HEK293 (cell line): ENCODE data around the gene VSTM2B.

Experiments
- KLF8 ChIP-seq: fragments of 450-650 bp; formaldehyde crosslinking; IDR thresholded peaks from 2 replicates; pipeline ENCODE4 v1.5.1; 2016; ENCODE audit warnings: missing biosample characterization, missing genetic modification characterization
- KLF9 ChIP-seq: fragments of 450-650 bp; formaldehyde crosslinking; IDR thresholded peaks from 2 replicates; pipeline ENCODE4 v1.5.1; 2016; ENCODE audit warnings: missing biosample characterization, missing genetic modification characterization, low read depth
- SP3 ChIP-seq: fragments of 450-650 bp; formaldehyde crosslinking; IDR thresholded peaks from 2 replicates; pipeline ENCODE4 v1.5.1; 2016; ENCODE audit warnings: missing biosample characterization, missing genetic modification characterization
- ZBTB17 ChIP-seq: fragments of 450-650 bp; formaldehyde crosslinking; IDR thresholded peaks from 2 replicates; pipeline ENCODE4 v1.5.1; 2016; ENCODE audit warnings: missing biosample characterization, missing genetic modification characterization
- ZBTB20 ChIP-seq: fragments of 450-650 bp; formaldehyde crosslinking; IDR thresholded peaks from 2 replicates; pipeline ENCODE4 v1.5.1; 2016; ENCODE audit warnings: missing biosample characterization, missing genetic modification characterization
- ZEB2 ChIP-seq: fragments of 450-650 bp; formaldehyde crosslinking; IDR thresholded peaks from 2 replicates; pipeline ENCODE4 v1.5.1; 2016; ENCODE audit warnings: missing biosample characterization, missing genetic modification characterization
- ZNF155 ChIP-seq: fragments of 450-650 bp; formaldehyde crosslinking; IDR thresholded peaks from 2 replicates; pipeline ENCODE4 v1.5.1; 2016; ENCODE audit warnings: missing biosample characterization, missing genetic modification characterization
- ZNF19 ChIP-seq: fragments of 450-650 bp; formaldehyde crosslinking; IDR thresholded peaks from 2 replicates; pipeline ENCODE4; 2016; ENCODE audit warnings: missing biosample characterization, missing genetic modification characterization, low read depth
- ZNF302 ChIP-seq: fragments of 450-650 bp; formaldehyde crosslinking; IDR thresholded peaks from 2 replicates; pipeline ENCODE4 v1.5.1; 2016; ENCODE audit warnings: missing biosample characterization, missing genetic modification characterization, low read depth
- ZNF366 ChIP-seq: fragments of 450-650 bp; formaldehyde crosslinking; conservative IDR thresholded peaks from 2 replicates; pipeline ENCODE4 v1.5.1; 2016; ENCODE audit warnings: missing biosample characterization, missing genetic modification characterization
- ZNF529 ChIP-seq: fragments of 450-650 bp; formaldehyde crosslinking; IDR thresholded peaks from 2 replicates; pipeline ENCODE4 v1.5.1; 2017; ENCODE audit warnings: missing genetic modification characterization, missing biosample characterization; ENCODE audit not compliant: insufficient replicate concordance
- ZNF561 ChIP-seq: fragments of 450-650 bp; IDR thresholded peaks from 2 replicates; pipeline ENCODE4 v1.5.1; 2018; ENCODE audit warnings: missing biosample characterization, missing genetic modification characterization, borderline replicate concordance
- ZNF701 ChIP-seq: fragments of 450-650 bp; formaldehyde crosslinking; IDR thresholded peaks from 2 replicates; pipeline ENCODE4 v1.5.1; 2016; ENCODE audit warnings: missing biosample characterization, missing genetic modification characterization
- ZNF791 ChIP-seq: fragments of 450-650 bp; formaldehyde crosslinking; IDR thresholded peaks from 2 replicates; pipeline ENCODE4 v1.5.1; 2016; ENCODE audit warnings: missing biosample characterization, missing genetic modification characterization
- ZNF792 ChIP-seq: fragments of 450-650 bp; formaldehyde crosslinking; IDR thresholded peaks from 2 replicates; pipeline ENCODE4 v1.5.1; 2016; ENCODE audit warnings: missing biosample characterization, missing genetic modification characterization
- ZSCAN16 ChIP-seq: fragments of 450-650 bp; formaldehyde crosslinking; IDR thresholded peaks from 2 replicates; pipeline ENCODE4 v1.5.1; 2016; ENCODE audit warnings: missing biosample characterization, missing genetic modification characterization
- ZXDB ChIP-seq: fragments of 450-650 bp; formaldehyde crosslinking; IDR thresholded peaks from 2 replicates; pipeline ENCODE4 v1.5.1; 2016; ENCODE audit warnings: missing biosample characterization, missing genetic modification characterization
- TF ChIP-seq, protein P1 (sequence below): fragments of 450-650 bp; formaldehyde crosslinking; IDR thresholded peaks from 2 replicates; pipeline ENCODE4 v1.5.1; 2017; ENCODE audit warnings: missing biosample characterization, missing genetic modification characterization
- TF ChIP-seq, protein P2 (sequence below): fragments of 450-650 bp; formaldehyde crosslinking; IDR thresholded peaks from 2 replicates; pipeline ENCODE4 v1.5.1; 2016; ENCODE audit warnings: missing biosample characterization, missing genetic modification characterization
- TF ChIP-seq, protein P3 (sequence below): IDR thresholded peaks from 2 replicates; pipeline ENCODE4 v1.6.1; 2011; ENCODE audit warnings: mild to moderate bottlenecking, low read depth, low read length, borderline replicate concordance
- TF ChIP-seq, protein P4 (sequence below): fragments of 450-650 bp; formaldehyde crosslinking; IDR thresholded peaks from 2 replicates; pipeline ENCODE4 v1.5.1; 2016; ENCODE audit warnings: missing biosample characterization, missing genetic modification characterization
- TF ChIP-seq, protein P5 (sequence below): fragments of 450-650 bp; IDR thresholded peaks from 2 replicates; pipeline ENCODE4 v1.5.1; 2018; ENCODE audit warnings: missing biosample characterization, missing genetic modification characterization
- TF ChIP-seq, protein P6 (sequence below): fragments of 450-650 bp; formaldehyde crosslinking; IDR thresholded peaks from 2 replicates; pipeline ENCODE4 v1.5.1; 2016; ENCODE audit warnings: missing biosample characterization, missing genetic modification characterization
- TF ChIP-seq, protein P7 (sequence below): fragments of 450-650 bp; formaldehyde crosslinking; IDR thresholded peaks from 2 replicates; pipeline ENCODE4 v1.5.1; 2016; ENCODE audit warnings: missing biosample characterization, missing genetic modification characterization
- TF ChIP-seq, protein P8 (sequence below): fragments of 450-650 bp; formaldehyde crosslinking; optimal IDR thresholded peaks from 2 replicates; pipeline ENCODE3; 2016; ENCODE audit warnings: missing biosample characterization, mild to moderate bottlenecking, missing genetic modification characterization
- TF ChIP-seq, protein P9 (sequence below): fragments of 450-650 bp; formaldehyde crosslinking; IDR thresholded peaks from 2 replicates; pipeline ENCODE4 v1.5.1; 2017; ENCODE audit warnings: missing biosample characterization, missing genetic modification characterization

Gene VSTM2B

DNA sequence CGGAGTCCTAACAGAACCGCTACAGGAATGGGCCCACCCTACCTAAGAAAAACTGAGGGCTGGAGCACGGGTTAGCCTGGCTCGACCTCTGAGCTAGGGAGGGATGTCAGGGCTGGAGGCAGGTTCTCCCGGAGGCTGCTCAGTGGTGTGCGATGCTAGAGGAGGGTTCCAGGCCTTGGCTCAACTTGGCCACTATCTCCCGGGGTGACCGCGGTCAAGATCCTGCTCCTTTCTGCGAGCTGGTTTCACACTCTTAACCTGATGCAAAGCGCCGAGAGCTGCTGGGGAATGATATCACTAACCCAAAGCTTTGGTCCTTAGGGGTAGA lies 80.6 kb downstream of the VSTM2B start (continued):
- TF ChIP-seq, protein P1, sequence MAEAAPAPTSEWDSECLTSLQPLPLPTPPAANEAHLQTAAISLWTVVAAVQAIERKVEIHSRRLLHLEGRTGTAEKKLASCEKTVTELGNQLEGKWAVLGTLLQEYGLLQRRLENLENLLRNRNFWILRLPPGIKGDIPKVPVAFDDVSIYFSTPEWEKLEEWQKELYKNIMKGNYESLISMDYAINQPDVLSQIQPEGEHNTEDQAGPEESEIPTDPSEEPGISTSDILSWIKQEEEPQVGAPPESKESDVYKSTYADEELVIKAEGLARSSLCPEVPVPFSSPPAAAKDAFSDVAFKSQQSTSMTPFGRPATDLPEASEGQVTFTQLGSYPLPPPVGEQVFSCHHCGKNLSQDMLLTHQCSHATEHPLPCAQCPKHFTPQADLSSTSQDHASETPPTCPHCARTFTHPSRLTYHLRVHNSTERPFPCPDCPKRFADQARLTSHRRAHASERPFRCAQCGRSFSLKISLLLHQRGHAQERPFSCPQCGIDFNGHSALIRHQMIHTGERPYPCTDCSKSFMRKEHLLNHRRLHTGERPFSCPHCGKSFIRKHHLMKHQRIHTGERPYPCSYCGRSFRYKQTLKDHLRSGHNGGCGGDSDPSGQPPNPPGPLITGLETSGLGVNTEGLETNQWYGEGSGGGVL = peak; percentile 80
- TF ChIP-seq KLF8 (tag by site-specific recombination) = no peak
- TF ChIP-seq ZNF19 (tag by site-specific recombination) = peak; percentile 10; the same call in 1 of the 2 replicates
- no peak for TF ChIP-seq ZNF529 (tag by site-specific recombination)
- TF ChIP-seq ZNF366 = no peak
- TF ChIP-seq ZBTB17 (tag by site-specific recombination) = peak; percentile 81
- TF ChIP-seq, protein P2, sequence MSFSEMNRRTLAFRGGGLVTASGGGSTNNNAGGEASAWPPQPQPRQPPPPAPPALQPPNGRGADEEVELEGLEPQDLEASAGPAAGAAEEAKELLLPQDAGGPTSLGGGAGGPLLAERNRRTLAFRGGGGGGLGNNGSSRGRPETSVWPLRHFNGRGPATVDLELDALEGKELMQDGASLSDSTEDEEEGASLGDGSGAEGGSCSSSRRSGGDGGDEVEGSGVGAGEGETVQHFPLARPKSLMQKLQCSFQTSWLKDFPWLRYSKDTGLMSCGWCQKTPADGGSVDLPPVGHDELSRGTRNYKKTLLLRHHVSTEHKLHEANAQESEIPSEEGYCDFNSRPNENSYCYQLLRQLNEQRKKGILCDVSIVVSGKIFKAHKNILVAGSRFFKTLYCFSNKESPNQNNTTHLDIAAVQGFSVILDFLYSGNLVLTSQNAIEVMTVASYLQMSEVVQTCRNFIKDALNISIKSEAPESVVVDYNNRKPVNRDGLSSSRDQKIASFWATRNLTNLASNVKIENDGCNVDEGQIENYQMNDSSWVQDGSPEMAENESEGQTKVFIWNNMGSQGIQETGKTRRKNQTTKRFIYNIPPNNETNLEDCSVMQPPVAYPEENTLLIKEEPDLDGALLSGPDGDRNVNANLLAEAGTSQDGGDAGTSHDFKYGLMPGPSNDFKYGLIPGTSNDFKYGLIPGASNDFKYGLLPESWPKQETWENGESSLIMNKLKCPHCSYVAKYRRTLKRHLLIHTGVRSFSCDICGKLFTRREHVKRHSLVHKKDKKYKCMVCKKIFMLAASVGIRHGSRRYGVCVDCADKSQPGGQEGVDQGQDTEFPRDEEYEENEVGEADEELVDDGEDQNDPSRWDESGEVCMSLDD = no peak
- no peak for TF ChIP-seq SP3 (tag by site-specific recombination)
- TF ChIP-seq KLF9 (tag by site-specific recombination) = no peak
- no peak for TF ChIP-seq ZNF701 (tag by site-specific recombination)
- TF ChIP-seq, protein P3, sequence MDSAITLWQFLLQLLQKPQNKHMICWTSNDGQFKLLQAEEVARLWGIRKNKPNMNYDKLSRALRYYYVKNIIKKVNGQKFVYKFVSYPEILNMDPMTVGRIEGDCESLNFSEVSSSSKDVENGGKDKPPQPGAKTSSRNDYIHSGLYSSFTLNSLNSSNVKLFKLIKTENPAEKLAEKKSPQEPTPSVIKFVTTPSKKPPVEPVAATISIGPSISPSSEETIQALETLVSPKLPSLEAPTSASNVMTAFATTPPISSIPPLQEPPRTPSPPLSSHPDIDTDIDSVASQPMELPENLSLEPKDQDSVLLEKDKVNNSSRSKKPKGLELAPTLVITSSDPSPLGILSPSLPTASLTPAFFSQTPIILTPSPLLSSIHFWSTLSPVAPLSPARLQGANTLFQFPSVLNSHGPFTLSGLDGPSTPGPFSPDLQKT = no peak
- TF ChIP-seq, protein P4, sequence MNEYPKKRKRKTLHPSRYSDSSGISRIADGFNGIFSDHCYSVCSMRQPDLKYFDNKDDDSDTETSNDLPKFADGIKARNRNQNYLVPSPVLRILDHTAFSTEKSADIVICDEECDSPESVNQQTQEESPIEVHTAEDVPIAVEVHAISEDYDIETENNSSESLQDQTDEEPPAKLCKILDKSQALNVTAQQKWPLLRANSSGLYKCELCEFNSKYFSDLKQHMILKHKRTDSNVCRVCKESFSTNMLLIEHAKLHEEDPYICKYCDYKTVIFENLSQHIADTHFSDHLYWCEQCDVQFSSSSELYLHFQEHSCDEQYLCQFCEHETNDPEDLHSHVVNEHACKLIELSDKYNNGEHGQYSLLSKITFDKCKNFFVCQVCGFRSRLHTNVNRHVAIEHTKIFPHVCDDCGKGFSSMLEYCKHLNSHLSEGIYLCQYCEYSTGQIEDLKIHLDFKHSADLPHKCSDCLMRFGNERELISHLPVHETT = peak; percentile 5; the same call in 1 of the 2 replicates
- 0 out of 2 replicates have a peak, but pooled peaks have one; percentile 4 for TF ChIP-seq ZNF561 (tag by site-specific recombination)
- TF ChIP-seq, protein P5, sequence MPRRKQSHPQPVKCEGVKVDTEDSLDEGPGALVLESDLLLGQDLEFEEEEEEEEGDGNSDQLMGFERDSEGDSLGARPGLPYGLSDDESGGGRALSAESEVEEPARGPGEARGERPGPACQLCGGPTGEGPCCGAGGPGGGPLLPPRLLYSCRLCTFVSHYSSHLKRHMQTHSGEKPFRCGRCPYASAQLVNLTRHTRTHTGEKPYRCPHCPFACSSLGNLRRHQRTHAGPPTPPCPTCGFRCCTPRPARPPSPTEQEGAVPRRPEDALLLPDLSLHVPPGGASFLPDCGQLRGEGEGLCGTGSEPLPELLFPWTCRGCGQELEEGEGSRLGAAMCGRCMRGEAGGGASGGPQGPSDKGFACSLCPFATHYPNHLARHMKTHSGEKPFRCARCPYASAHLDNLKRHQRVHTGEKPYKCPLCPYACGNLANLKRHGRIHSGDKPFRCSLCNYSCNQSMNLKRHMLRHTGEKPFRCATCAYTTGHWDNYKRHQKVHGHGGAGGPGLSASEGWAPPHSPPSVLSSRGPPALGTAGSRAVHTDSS = no peak
- TF ChIP-seq ZNF155 = no peak
- TF ChIP-seq, protein P6, sequence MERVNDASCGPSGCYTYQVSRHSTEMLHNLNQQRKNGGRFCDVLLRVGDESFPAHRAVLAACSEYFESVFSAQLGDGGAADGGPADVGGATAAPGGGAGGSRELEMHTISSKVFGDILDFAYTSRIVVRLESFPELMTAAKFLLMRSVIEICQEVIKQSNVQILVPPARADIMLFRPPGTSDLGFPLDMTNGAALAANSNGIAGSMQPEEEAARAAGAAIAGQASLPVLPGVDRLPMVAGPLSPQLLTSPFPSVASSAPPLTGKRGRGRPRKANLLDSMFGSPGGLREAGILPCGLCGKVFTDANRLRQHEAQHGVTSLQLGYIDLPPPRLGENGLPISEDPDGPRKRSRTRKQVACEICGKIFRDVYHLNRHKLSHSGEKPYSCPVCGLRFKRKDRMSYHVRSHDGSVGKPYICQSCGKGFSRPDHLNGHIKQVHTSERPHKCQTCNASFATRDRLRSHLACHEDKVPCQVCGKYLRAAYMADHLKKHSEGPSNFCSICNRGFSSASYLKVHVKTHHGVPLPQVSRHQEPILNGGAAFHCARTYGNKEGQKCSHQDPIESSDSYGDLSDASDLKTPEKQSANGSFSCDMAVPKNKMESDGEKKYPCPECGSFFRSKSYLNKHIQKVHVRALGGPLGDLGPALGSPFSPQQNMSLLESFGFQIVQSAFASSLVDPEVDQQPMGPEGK (tag by site-specific recombination) = no peak
- TF ChIP-seq ZBTB20 (tag by site-specific recombination) = peak; percentile 2; the same call in 1 of the 2 replicates
- TF ChIP-seq, protein P7, sequence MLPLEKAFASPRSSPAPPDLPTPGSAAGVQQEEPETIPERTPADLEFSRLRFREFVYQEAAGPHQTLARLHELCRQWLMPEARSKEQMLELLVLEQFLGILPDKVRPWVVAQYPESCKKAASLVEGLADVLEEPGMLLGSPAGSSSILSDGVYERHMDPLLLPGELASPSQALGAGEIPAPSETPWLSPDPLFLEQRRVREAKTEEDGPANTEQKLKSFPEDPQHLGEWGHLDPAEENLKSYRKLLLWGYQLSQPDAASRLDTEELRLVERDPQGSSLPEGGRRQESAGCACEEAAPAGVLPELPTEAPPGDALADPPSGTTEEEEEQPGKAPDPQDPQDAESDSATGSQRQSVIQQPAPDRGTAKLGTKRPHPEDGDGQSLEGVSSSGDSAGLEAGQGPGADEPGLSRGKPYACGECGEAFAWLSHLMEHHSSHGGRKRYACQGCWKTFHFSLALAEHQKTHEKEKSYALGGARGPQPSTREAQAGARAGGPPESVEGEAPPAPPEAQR = 0 out of 2 replicates have a peak, but pooled peaks have one; percentile 56
- TF ChIP-seq ZNF302 = no peak
- 0 out of 2 replicates have a peak, but pooled peaks have one; percentile 8 for TF ChIP-seq ZSCAN16
- TF ChIP-seq, protein P8, sequence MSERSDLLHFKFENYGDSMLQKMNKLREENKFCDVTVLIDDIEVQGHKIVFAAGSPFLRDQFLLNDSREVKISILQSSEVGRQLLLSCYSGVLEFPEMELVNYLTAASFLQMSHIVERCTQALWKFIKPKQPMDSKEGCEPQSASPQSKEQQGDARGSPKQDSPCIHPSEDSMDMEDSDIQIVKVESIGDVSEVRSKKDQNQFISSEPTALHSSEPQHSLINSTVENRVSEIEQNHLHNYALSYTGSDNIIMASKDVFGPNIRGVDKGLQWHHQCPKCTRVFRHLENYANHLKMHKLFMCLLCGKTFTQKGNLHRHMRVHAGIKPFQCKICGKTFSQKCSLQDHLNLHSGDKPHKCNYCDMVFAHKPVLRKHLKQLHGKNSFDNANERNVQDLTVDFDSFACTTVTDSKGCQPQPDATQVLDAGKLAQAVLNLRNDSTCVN (tag by site-specific recombination) = peak; percentile 40
- no peak for TF ChIP-seq ZNF792 (tag by site-specific recombination)
- TF ChIP-seq, protein P9, sequence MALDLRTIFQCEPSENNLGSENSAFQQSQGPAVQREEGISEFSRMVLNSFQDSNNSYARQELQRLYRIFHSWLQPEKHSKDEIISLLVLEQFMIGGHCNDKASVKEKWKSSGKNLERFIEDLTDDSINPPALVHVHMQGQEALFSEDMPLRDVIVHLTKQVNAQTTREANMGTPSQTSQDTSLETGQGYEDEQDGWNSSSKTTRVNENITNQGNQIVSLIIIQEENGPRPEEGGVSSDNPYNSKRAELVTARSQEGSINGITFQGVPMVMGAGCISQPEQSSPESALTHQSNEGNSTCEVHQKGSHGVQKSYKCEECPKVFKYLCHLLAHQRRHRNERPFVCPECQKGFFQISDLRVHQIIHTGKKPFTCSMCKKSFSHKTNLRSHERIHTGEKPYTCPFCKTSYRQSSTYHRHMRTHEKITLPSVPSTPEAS (tag by site-specific recombination) = no peak
- 0 out of 2 replicates have a peak, but pooled peaks have one; percentile 6 for TF ChIP-seq ZXDB
- 0 out of 2 replicates have a peak, but pooled peaks have one; percentile 6 for TF ChIP-seq ZEB2 (tag by site-specific recombination)
- TF ChIP-seq ZNF791 (tag by site-specific recombination) = no peak
